Stimulated activated CD4-positive, alpha-beta T cell treated with anti-CD3 and anti-CD28 coated beads, TNF-alpha, amount 100 ng/mL, for 4 hours (primary cell): Measurements from ENCODE around the gene FIP1L1.
"Not testable (repeated sequence)": the region's sequence is repeated elsewhere in the genome, so short reads cannot be mapped to it uniquely, and the experiment has no call there.

Experiments used
- DNase-seq, 3 experiments: peaks; one replicate each; pipeline ENCODE4 v3.0.0-alpha.2; 2020; ENCODE audit warnings: low read depth in 3 of 3

The FIP1L1 gene, protein sequence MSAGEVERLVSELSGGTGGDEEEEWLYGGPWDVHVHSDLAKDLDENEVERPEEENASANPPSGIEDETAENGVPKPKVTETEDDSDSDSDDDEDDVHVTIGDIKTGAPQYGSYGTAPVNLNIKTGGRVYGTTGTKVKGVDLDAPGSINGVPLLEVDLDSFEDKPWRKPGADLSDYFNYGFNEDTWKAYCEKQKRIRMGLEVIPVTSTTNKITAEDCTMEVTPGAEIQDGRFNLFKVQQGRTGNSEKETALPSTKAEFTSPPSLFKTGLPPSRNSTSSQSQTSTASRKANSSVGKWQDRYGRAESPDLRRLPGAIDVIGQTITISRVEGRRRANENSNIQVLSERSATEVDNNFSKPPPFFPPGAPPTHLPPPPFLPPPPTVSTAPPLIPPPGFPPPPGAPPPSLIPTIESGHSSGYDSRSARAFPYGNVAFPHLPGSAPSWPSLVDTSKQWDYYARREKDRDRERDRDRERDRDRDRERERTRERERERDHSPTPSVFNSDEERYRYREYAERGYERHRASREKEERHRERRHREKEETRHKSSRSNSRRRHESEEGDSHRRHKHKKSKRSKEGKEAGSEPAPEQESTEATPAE

DNA sequence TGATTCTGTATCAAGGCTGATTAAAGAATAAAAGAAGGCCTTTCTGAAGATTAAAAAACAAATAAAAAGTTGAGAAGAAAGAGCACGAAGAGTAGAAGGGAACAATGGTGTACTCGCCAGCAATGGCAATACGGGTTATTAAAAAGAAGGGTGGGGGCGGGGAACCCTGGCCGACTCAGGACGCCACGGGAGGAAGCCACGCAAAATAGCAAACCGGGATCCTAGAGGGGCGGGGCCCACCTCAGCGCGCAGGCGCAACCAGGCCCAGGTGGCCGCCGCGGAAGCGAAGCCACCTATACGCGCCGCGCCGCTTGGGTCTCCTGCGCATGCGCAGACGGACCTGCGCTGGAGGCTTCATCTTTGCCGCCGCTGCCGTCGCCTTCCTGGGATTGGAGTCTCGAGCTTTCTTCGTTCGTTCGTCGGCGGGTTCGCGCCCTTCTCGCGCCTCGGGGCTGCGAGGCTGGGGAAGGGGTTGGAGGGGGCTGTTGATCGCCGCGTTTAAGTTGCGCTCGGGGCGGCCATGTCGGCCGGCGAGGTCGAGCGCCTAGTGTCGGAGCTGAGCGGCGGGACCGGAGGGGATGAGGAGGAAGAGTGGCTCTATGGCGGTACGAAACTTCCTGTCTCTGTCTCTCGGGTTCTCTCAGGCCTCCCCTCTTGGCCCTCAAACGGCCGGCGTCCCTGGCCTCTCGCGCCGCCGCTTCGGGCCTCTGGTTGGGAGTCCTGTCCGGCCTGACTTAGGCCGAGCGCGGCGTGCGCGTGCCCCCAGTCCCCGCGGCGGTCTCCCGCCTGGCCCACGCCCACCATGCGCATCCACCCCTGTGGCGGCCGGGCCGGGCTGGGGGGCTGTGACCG lies at the start of gene FIP1L1:
TSS of gene FIP1L1 (plus strand) at position 323 of the 852 bp plus-strand sequence. CDS start at position 521, 198 bp downstream.
- DNase-seq: peak; percentile 94 to 95 (median 94)

DNA sequence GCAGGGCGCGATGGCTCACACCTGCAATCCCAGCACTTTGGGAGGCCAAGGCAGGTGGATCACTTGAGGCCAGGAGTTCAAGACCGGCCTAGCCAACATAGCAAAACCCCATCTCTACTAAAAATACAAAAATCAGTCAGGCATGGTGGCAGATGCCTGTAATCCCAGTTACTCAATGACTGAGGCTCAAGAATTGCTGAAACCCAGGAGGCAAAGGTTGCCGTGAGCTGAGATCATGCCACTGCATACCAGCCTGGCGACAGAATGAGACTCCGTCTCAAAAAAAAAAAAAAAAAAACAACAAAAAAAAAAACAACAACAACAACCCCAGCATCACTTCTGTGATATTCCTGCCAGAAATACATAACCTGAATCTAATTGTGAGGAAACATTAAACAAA lies 42.5 kb upstream of the FIP1L1 start:
- not testable (repeated sequence) for DNase-seq

DNA sequence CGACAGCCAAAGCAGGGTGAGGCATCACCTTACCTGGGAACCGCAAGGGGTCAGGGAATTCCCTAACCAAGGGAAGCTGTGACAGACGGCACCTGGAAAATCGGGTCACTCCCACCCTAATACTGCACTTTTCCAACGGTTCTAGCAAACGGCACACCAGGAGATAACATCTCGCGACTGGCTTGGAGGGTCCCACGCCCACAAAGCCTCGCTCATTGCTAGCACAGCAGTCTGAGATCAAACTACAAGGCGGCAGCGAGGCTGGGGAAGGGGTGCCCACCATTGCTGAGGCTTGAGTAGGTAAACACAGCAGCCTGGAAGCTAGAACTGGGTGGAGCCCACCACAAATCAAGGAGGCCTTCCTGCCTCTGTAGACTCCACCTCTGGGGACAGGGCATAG lies 37.3 kb upstream of the FIP1L1 start:
- DNase-seq: not testable (repeated sequence)

DNA sequence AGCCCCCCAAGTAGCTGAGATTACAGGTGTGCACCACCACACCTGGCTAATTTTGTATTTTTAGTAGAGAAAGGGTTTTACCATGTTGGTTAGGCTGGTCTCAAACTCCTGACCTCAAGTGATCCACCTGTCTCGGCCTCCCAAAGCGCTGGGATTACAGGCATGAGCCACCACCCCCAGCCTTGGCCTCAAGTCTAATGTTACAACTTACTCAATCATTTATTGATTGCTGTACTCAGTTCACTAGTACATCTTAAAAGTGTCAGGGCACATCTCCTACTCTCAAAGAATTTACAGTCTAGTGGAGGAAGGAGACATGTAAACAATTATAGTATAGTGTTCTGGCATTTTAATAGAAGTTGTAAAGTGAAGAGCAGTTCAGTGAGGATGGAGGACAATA lies 31.0 kb upstream of the FIP1L1 start:
- DNase-seq: not testable (repeated sequence)

DNA sequence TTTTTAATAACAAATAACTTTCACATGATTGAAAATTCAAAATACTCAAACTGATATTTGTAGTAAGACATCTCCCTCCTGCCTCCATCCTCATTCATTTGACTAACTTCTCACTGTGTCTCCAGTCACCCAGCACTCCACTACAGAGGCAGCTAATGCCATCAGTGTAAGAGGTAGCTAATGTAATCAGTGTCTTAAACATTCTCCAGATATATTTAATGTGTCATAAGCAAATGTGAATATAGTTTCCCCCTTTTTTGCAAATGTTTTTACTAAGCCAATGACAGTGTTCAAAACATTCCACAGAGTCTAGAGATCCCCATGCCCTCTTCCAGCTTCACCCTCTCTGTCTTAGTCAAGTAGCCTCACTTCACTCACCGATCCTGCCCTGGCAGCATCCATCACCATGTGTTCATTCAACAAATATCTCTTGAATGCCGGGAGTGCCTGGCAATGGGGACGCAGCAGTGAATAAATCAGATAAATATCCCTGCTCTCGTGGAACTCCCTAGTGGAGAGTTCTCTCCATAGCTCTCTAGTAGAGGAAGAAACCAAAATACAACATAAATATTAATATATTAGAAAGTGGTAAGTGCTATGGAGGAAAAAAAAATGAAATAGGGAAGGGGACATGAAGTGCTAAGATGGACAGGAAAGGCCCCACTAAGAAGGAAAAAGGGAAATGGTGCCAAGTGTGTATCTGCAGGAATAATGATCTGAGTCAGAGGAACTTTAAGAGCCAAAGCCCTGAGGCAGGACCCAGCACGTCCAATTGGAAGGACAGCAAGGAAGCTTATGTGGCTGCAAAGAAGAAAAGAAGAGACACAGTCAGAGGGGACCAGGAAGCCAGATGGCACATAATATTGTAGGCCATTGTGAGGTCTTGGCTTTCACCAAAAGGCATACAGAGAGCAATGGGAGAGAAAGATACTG lies 30.3 kb upstream of the FIP1L1 start:
- no peak for DNase-seq

- no peak for DNase-seq
Measured at GRCh38 chr4:53348046-53348445, 29.4 kb upstream of the FIP1L1 start.

DNA sequence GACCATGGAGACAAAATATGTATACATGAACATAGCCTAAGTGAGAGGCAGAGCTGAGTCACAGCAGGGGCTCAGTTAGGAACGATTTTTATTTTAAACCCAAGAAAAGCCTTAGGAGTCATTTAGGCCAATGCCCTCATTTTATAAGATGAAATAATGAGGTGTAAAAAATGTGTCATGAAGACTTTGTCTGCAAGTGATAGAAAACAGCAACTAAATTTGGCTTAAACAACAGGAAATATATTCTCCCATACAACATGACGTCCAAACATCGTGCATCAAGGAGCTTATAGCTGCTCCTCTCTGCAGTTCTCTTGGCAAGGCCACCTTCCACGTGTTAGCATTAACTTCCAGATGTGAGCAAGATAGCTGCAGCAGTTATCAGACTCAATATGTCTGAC lies 28.4 kb upstream of the FIP1L1 start:
- DNase-seq: no peak

- DNase-seq: no peak
Measured at GRCh38 chr4:53354012-53354722, 23.3 kb upstream of the FIP1L1 start.

DNA sequence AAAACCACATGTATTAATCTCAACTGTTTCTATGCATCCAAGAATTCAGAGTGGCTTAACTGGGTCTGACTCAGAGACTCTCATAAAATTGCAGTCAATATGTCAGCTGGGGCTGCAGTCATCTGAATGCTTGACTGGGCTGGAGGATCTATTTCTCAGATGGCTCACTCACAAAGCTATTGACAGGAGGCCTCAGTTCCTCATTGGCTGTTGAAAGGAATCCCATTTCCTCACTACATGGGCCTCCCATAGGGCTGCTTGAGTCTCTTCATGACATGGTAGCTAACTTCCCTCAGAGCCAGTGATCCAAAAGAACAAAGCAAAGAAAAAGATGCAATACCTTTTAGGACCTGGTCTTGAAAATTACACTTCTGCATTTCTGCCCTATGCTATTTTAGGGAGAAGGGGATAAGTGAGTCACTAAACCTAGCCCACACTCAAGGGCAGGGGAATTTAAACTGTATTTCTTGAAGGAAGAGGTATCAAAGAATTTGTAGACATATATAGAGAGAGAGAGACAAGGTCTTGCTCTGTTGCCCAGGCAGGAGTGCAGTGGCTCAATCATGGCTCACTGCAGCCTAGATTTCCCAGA lies 21.4 kb upstream of the FIP1L1 start:
- no peak for DNase-seq

- no peak for DNase-seq
Measured at GRCh38 chr4:53361451-53361850, 16.0 kb upstream of the FIP1L1 start.

DNA sequence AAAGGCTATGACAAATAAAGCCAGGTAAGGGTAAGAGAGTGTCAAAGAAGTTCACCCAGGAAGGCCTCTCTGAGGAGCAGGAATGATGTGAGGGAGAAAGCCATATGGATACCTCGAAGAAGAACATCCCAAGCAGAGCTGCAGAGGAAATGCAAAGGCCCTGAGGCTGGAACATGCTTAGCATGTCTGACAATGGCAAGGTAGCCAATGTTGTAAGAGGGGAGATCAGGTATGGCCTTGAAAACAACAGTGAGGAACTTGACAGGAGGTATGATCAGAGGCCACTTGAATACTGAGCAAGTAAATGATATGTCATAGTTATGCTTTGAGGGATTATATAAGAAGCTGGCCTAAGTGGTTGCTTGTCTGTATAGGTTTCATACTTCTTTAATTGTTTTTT lies 15.3 kb upstream of the FIP1L1 start:
- DNase-seq: no peak

GRCh38 chr4:53364624-53365023 lies 12.8 kb upstream of the FIP1L1 start:
- no peak for DNase-seq

DNA sequence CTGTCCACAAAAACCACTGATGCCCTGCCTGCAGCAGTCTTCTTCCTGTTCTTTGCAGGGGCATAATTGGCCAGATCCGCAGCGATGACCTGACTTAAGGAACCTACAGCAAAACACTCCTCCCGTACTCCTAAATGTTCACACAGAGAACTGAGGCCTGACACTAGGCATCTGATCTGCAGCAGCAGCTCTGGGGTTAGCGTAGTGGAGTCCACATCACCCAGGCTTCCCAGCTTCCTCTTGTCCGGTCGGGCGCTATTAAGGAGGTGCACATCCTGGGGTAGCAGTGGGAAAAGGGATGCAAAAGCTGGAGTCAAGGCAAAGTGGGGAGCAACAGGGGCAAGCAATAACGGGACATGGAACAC lies 12.3 kb upstream of the FIP1L1 start:
- DNase-seq: peak in 2 of 3 experiments; percentile 1 to 7

DNA sequence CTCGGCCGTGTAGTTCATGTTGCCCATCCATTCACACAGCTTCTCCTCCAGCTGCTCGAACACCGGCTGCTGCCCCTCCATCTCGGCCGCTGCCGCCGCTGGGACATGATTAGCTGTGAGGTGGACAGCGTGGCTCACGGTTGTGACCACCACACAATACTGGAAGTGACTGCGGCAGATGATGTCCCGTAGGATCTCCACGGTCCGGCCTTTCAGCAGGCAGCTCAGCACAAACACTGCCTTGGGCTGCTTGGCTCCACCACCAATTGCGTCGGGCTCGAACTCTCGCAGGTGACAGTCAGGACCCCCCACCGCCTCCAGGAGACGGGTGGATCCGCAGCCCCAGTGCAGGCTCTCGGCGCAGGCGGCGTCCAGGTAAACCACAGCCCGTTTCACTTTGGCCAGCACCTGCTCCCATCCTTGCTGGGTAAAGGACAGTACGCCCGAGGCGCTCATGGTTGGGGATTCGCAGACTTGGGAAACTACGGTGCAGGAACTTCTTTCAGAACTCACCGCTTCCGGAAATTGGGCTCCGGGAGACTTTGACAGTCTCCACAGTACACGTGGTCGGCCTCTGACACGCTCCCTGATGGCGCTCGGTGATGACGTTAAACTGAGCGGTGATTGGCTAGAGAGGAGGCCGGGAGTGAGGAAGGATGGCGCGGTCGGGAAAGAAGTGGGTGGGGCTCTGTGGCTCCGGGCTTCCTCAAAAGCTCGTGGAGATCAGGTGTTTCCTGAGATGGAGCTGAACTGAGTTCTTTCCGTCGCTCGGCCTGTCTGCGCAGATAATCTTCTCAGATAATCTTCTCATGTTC lies 11.7 kb upstream of the FIP1L1 start, which contains the start of gene SCFD2:
TSS of gene SCFD2 (minus strand) at position 576 of the 815 bp plus-strand sequence.
- peak; percentile 83 to 95 (median 91) for DNase-seq

GRCh38 chr4:53366301-53366716 lies 11.1 kb upstream of the FIP1L1 start:
- DNase-seq: no peak

- no peak for DNase-seq
Measured at GRCh38 chr4:53367721-53368120, 9.7 kb upstream of the FIP1L1 start.

DNA sequence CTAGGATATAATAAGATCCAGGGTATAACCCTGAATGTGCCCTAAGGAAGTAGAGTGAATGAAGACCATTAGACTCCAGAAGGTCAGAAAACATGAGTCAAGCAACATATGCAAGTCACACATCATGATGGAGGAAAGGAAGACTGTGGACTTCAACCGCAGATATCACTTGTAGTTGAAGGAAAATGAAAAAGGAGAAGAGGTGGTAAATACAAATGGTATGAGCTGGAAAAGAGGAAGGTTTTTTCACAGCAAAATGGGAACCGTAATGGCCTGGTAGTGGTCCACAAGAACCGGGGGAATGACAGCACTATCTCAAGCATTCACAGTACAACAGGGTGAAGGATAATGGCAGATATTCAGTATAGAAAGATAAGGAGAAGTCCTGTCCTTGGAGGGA lies 6.4 kb upstream of the FIP1L1 start:
- no peak for DNase-seq

DNA sequence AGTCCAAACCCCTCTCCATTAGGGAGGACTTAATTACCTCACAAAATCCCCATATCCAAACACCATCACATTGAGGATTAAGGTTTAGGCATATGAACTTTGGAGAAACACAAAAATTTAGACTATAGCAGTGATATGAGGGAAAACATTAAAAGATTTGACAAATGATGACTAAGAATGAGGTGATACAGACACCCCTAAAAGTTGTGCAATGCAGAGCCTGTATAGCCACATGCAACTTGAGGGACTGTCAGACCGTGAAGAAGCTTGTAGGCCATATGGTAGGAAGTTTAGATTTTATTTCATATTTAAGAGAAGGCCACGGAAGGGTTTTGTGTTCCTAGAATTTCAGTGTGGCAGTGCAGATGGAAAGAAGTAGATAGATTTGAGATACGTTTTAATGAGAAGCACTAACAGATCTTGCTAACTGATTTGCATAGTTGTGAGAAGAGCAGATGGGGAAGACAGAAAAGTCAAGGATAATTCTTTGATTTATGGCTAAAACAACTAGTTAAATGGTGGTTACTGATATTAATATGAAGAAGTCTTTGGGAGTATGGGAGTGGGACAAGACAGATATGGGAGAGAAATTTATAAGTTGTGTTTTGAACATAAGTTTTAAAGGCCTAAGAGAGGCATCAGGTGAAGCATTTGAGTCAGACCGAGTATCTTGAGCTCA lies 5.5 kb upstream of the FIP1L1 start:
- DNase-seq: no peak

DNA sequence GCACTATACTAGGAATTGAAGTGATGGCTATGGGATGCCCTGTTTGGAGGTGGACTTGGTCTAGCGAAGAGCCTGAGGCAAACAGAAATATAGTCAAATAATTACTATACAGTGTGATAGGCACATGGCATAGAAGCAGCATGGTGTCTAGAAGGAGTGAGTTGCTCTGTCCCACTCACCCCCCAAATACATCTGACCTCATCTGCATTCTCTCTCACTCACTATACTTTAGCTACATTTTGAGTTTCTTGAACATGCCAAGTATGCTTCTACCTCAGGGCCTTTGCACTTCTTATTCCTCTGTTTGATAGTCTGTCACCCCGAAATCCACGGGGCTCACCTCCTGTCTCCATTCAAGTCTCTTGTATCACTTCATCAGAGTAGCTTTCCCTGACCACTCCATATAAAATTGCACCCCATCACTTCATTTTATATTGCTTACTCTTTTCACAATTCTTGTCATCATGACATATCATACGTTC lies 2.6 kb upstream of the FIP1L1 start:
- DNase-seq: no peak
